ENCODE measurements around the gene BRME1.
A peak's percentile ranks its signal among the peaks of the same experiment; 100 is the strongest.

BRME1 gene

DNA sequence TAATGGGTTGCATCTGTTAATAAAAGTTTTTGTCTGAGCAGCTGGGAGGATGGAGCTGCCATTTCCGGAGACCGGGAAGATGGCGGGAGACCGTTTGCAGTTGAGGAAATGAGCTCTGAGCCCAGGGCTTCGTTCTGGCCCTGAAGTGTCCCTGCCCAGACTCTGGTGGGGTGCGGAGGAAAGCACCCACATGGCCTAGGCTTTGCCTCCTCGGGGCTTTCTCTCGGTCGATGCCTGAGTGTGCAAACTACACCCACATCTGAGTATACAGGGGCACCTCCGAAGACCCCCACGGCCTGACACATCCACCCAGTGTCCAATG is 44.6 kb downstream of the BRME1 start:
- Histone ChIP-seq H4K91ac (ENCODE audit: low read depth, low read length, poor library complexity) (peak overlapping the region; percentile 99), H3K27me3 (ENCODE audit: control insufficient read depth in 3 of 3, insufficient read depth in 3 of 3, low read depth in 1 of 3, low read length in 3 of 3) (peaks cover 5 to 25% (median 25%) of the 10 kb centered on the region in 3 experiments), H2BK120ac (ENCODE audit: low read depth, low read length) (peak overlapping the region; percentile 73), H3K4ac (ENCODE audit: low read length) (peak overlapping the region; percentile 84), H2BK12ac (ENCODE audit: low read length) (peak overlapping the region; percentile 95), H3K4me1 (ENCODE audit: control insufficient read depth in 2 of 2, insufficient read depth in 1 of 2, low read depth in 1 of 2, low read length in 2 of 2) (peaks cover 11 to 14% of the 10 kb centered on the region in 2 donors), H3K9ac (ENCODE audit: low read depth, low read length, poor library complexity) (no peak overlapping the region), H2BK5ac (ENCODE audit: low read length) (peak overlapping the region; percentile 93), H4K8ac (ENCODE audit: low read depth, low read length) (no peak overlapping the region), H3K18ac (ENCODE audit: low read length) (peak overlapping the region; percentile 90), H3K9me3 (replicated peaks in 1 of 2; ENCODE audit: control insufficient read depth in 2 of 2, insufficient read depth in 1 of 2, low read depth in 1 of 2, low read length in 2 of 2) (peaks cover 0 to under 1% of the 10 kb centered on the region in 2 donors), H2BK15ac (ENCODE audit: low read length) (peak overlapping the region; percentile 79), H3K14ac (ENCODE audit: low read length) (no peak overlapping the region), H3K23ac (ENCODE audit: low read depth, low read length, poor library complexity) (peak overlapping the region; percentile 85), H3K79me1 (ENCODE audit: low read depth, low read length) (peaks cover under 1% of the 10 kb centered on the region), H2AK5ac (ENCODE audit: low read depth, low read length) (peak overlapping the region; percentile 93), H3K4me3 (ENCODE audit: low read length in 2 of 2) (no peak overlapping the region), H3K27ac (replicated peaks; ENCODE audit: low read length) (no peak overlapping the region), H2AFZ (ENCODE audit: low read length) (peak overlapping the region; percentile 97), H3K36me3 (replicated peaks in 1 of 2; ENCODE audit: control insufficient read depth in 2 of 2, insufficient read depth in 2 of 2, low read length in 2 of 2) (no peaks in the 10 kb centered on the region), H3K4me2 (ENCODE audit: insufficient read depth, low read length, poor library complexity, severe bottlenecking) (no peak overlapping the region)
- DNase-seq (ENCODE audit: low spot score): no peak
- no CpG with 5 or more reads among the region's 11 CpGs for WGBS, 2 donors (ENCODE audit: extremely low coverage in 2 of 2, insufficient read length in 2 of 2, insufficient replicate concordance in 1 of 2)

DNA sequence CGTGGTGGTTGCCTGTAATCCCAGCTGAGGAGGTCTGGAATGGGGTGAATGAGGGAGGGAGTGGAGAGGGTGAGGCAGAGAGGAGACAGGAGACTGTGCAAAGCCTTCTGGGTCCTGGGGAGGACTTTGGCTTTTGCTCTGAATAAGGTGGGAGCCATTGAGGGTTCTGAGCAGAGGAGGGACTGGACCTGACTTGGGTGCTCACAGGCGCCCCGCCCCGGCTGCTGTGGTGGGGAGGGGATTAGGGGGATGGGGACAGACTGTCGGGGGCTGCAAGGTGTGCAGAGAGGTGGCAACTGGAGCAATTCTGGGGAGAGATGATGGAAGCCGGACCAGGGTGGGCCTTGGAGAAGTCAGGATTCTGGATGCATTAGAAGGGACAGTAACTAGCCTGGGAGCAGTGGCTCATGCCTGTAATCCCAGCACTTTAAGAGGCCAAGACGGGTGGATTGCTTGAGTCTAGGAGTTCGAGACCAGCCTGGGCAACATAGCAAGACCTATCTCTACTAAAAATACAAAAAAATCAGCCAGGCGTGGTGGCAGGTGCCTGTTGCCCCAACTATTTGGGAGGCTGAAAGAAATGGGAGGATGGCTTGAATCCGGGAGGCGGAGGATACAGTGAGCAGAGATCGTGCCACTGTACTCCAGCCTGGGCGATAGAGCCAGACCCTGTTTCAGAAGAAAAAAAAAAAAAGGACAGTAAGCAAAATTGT is 45.1 kb downstream of the BRME1 start:
- Histone ChIP-seq H2BK120ac (ENCODE audit: low read depth, low read length) (no peak overlapping the region), H3K27ac (replicated peaks; ENCODE audit: low read length) (no peak overlapping the region), H4K91ac (ENCODE audit: low read depth, low read length, poor library complexity) (no peak overlapping the region), H3K4ac (ENCODE audit: low read length) (no peak overlapping the region), H3K27me3 (ENCODE audit: control insufficient read depth in 3 of 3, insufficient read depth in 3 of 3, low read depth in 1 of 3, low read length in 3 of 3) (peaks cover under 1 to 20% (median 20%) of the 10 kb centered on the region in 3 experiments), H3K18ac (ENCODE audit: low read length) (peak overlapping the region; percentile 17), H3K14ac (ENCODE audit: low read length) (no peak overlapping the region), H2BK5ac (ENCODE audit: low read length) (no peak overlapping the region), H3K9ac (ENCODE audit: low read depth, low read length, poor library complexity) (no peak overlapping the region), H3K4me1 (ENCODE audit: control insufficient read depth in 2 of 2, insufficient read depth in 1 of 2, low read depth in 1 of 2, low read length in 2 of 2) (peaks cover 9 to 11% of the 10 kb centered on the region in 2 donors), H2AFZ (ENCODE audit: low read length) (peak overlapping the region; percentile 97), H2BK12ac (ENCODE audit: low read length) (no peak overlapping the region), H2BK15ac (ENCODE audit: low read length) (peak overlapping the region; percentile 79), H3K4me3 (ENCODE audit: low read length in 2 of 2) (no peak overlapping the region), H3K36me3 (replicated peaks in 1 of 2; ENCODE audit: control insufficient read depth in 2 of 2, insufficient read depth in 2 of 2, low read length in 2 of 2) (no peaks in the 10 kb centered on the region), H3K9me3 (replicated peaks in 1 of 2; ENCODE audit: control insufficient read depth in 2 of 2, insufficient read depth in 1 of 2, low read depth in 1 of 2, low read length in 2 of 2) (no peaks in the 10 kb centered on the region), H2AK5ac (ENCODE audit: low read depth, low read length) (peak overlapping the region; percentile 93), H4K8ac (ENCODE audit: low read depth, low read length) (no peak overlapping the region), H3K79me1 (ENCODE audit: low read depth, low read length) (no peaks in the 10 kb centered on the region), H3K23ac (ENCODE audit: low read depth, low read length, poor library complexity) (no peak overlapping the region), H3K4me2 (ENCODE audit: insufficient read depth, low read length, poor library complexity, severe bottlenecking) (no peak overlapping the region)
- no CpG with 5 or more reads among the region's 13 CpGs for WGBS, 2 donors (ENCODE audit: extremely low coverage in 2 of 2, insufficient read length in 2 of 2, insufficient replicate concordance in 1 of 2)
- DNase-seq (ENCODE audit: low spot score): no peak

DNA sequence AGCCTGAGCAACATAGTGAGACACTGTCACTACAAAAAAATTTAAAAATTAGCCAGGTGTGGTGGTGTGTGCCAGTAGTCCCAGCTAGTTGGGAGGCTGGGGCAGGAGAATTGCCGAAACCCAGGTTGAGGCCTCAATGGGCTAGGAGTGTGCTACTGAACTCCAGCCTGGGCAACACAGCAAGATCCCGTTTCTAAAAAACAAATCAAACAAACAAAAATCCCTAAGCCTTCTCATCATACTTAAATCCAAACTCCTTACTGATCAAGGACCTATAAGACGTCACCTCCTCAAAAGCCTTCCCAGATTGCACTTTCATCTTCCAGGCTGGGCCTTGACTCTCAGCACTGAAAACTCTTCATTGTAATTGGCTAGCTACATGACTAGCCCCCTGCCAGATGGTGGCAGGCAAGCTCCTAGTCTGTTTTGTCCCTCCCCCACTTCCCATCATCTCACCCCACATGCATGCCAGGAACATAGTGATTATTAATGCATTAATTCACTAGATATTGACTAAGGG is 46.5 kb downstream of the BRME1 start:
- H3K9ac ChIP-seq (ENCODE audit: low read depth, low read length, poor library complexity): no peak overlapping the region
- H2BK120ac ChIP-seq (ENCODE audit: low read depth, low read length): no peak overlapping the region
- no peak overlapping the region for H3K4me2 ChIP-seq (ENCODE audit: insufficient read depth, low read length, poor library complexity, severe bottlenecking)
- peaks cover 0 to 16% (median 9%) of the 10 kb centered on the region in 3 experiments for H3K27me3 ChIP-seq (ENCODE audit: control insufficient read depth in 3 of 3, insufficient read depth in 3 of 3, low read depth in 1 of 3, low read length in 3 of 3)
- H2BK15ac ChIP-seq (ENCODE audit: low read length): no peak overlapping the region
- no peak overlapping the region for H3K4ac ChIP-seq (ENCODE audit: low read length)
- peaks cover 8 to 10% of the 10 kb centered on the region in 2 donors for H3K4me1 ChIP-seq (ENCODE audit: control insufficient read depth in 2 of 2, insufficient read depth in 1 of 2, low read depth in 1 of 2, low read length in 2 of 2)
- H4K8ac ChIP-seq (ENCODE audit: low read depth, low read length): no peak overlapping the region
- no peak overlapping the region for H4K91ac ChIP-seq (ENCODE audit: low read depth, low read length, poor library complexity)
- H2AK5ac ChIP-seq (ENCODE audit: low read depth, low read length): no peak overlapping the region
- no peak overlapping the region for H3K18ac ChIP-seq (ENCODE audit: low read length)
- no peak overlapping the region for H2AFZ ChIP-seq (ENCODE audit: low read length)
- H2BK5ac ChIP-seq (ENCODE audit: low read length): no peak overlapping the region
- H3K9me3 ChIP-seq (replicated peaks in 1 of 2; ENCODE audit: control insufficient read depth in 2 of 2, insufficient read depth in 1 of 2, low read depth in 1 of 2, low read length in 2 of 2): no peaks in the 10 kb centered on the region
- no peak overlapping the region for H3K14ac ChIP-seq (ENCODE audit: low read length)
- no CpG with 5 or more reads among the region's 3 CpGs for WGBS, 2 donors (ENCODE audit: extremely low coverage in 2 of 2, insufficient read length in 2 of 2, insufficient replicate concordance in 1 of 2)
- H3K36me3 ChIP-seq (replicated peaks in 1 of 2; ENCODE audit: control insufficient read depth in 2 of 2, insufficient read depth in 2 of 2, low read length in 2 of 2): no peaks in the 10 kb centered on the region
- H3K23ac ChIP-seq (ENCODE audit: low read depth, low read length, poor library complexity): no peak overlapping the region
- no peaks in the 10 kb centered on the region for H3K79me1 ChIP-seq (ENCODE audit: low read depth, low read length)
- no peak overlapping the region for H3K4me3 ChIP-seq (ENCODE audit: low read length in 2 of 2)
- H3K27ac ChIP-seq (replicated peaks; ENCODE audit: low read length): no peak overlapping the region
- no peak for DNase-seq (ENCODE audit: low spot score)
- no peak overlapping the region for H2BK12ac ChIP-seq (ENCODE audit: low read length)

DNA sequence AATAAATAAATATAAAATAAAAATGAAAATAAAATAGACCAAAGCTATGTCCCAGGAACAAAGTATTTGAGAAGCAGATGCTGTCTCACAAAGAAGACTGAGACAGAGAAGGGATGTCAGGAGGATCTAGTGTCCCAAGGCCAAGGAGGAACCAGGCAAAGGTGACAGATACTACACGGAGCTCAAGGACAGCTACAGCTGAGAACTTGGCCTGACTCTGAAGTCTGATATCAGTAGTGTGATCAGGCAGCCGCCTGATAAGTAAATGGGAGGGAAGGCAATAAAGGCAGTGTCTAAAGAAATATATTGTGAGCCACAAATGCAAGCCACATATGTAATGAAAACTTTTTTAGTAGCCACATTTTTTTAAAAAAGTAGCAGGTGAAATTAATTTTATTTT is 49.4 kb downstream of the BRME1 start:
- no peak overlapping the region for H2AK5ac ChIP-seq (ENCODE audit: low read depth, low read length)
- no peaks in the 10 kb centered on the region for H3K9me3 ChIP-seq (replicated peaks in 1 of 2; ENCODE audit: control insufficient read depth in 2 of 2, insufficient read depth in 1 of 2, low read depth in 1 of 2, low read length in 2 of 2)
- H3K4me1 ChIP-seq (ENCODE audit: control insufficient read depth in 2 of 2, insufficient read depth in 1 of 2, low read depth in 1 of 2, low read length in 2 of 2): peaks cover 2 to 4% of the 10 kb centered on the region in 2 donors
- H2BK15ac ChIP-seq (ENCODE audit: low read length): no peak overlapping the region
- H4K91ac ChIP-seq (ENCODE audit: low read depth, low read length, poor library complexity): no peak overlapping the region
- H3K4me3 ChIP-seq (ENCODE audit: low read length in 2 of 2): no peak overlapping the region
- H3K36me3 ChIP-seq (replicated peaks in 1 of 2; ENCODE audit: control insufficient read depth in 2 of 2, insufficient read depth in 2 of 2, low read length in 2 of 2): no peaks in the 10 kb centered on the region
- H3K27me3 ChIP-seq (ENCODE audit: control insufficient read depth in 3 of 3, insufficient read depth in 3 of 3, low read depth in 1 of 3, low read length in 3 of 3): no peaks in the 10 kb centered on the region
- no peak overlapping the region for H3K23ac ChIP-seq (ENCODE audit: low read depth, low read length, poor library complexity)
- H2AFZ ChIP-seq (ENCODE audit: low read length): no peak overlapping the region
- H3K14ac ChIP-seq (ENCODE audit: low read length): no peak overlapping the region
- no peak overlapping the region for H3K4me2 ChIP-seq (ENCODE audit: insufficient read depth, low read length, poor library complexity, severe bottlenecking)
- no peak overlapping the region for H2BK12ac ChIP-seq (ENCODE audit: low read length)
- no CpG with 5 or more reads among the region's 2 CpGs for WGBS, 2 donors (ENCODE audit: extremely low coverage in 2 of 2, insufficient read length in 2 of 2, insufficient replicate concordance in 1 of 2)
- no peak overlapping the region for H4K8ac ChIP-seq (ENCODE audit: low read depth, low read length)
- H3K9ac ChIP-seq (ENCODE audit: low read depth, low read length, poor library complexity): no peak overlapping the region
- H3K18ac ChIP-seq (ENCODE audit: low read length): no peak overlapping the region
- no peak overlapping the region for H2BK5ac ChIP-seq (ENCODE audit: low read length)
- no peak for DNase-seq (ENCODE audit: low spot score)
- no peak overlapping the region for H3K4ac ChIP-seq (ENCODE audit: low read length)
- no peaks in the 10 kb centered on the region for H3K79me1 ChIP-seq (ENCODE audit: low read depth, low read length)
- no peak overlapping the region for H3K27ac ChIP-seq (replicated peaks; ENCODE audit: low read length)
- no peak overlapping the region for H2BK120ac ChIP-seq (ENCODE audit: low read depth, low read length)

Measured in neuronal stem cell (in vitro differentiated cells).